Tongue (tissue), 2 donors: ENCODE data around the gene SELENOO. TPM values are rescaled to one million over a fixed set of nuclear protein-coding genes. Genes with fewer than 3 reads are reported as not detected.
A peak's percentile ranks its signal among the peaks of the same experiment; 100 is the strongest.

Experiments used
- DNase-seq: peaks from one replicate; pipeline ENCODE4 v3.0.0-alpha.2; 2015
- total RNA-seq: library from RNA; depleted of rRNA; stranded (reverse); fragments of >200 nt; gene quantifications from one replicate; pipeline ENCODE4 v1.2.3, GENCODE V29; 2014

Gene SELENOO
- total RNA-seq, 1 donor from 2014 or later: 15.0 TPM

GRCh38 chr22:50253046-50253915 is 52.5 kb downstream of the SELENOO start:
- DNase-seq: no peak

GRCh38 chr22:50253941-50254340 is 53.1 kb downstream of the SELENOO start:
- no peak for DNase-seq

- no peak for DNase-seq
These were observed 54.3 kb downstream of the SELENOO start for GRCh38 chr22:50255099-50255498.

GRCh38 chr22:50255607-50256006 is 54.8 kb downstream of the SELENOO start:
- no peak for DNase-seq

- DNase-seq: no peak
These were observed 55.5 kb downstream of the SELENOO start for GRCh38 chr22:50256258-50256862.

GRCh38 chr22:50257041-50257440 is 56.2 kb downstream of the SELENOO start:
- DNase-seq: no peak

- DNase-seq: no peak
These were observed 56.9 kb downstream of the SELENOO start for GRCh38 chr22:50257451-50258360.

GRCh38 chr22:50258361-50259292 is 57.8 kb downstream of the SELENOO start:
- no peak for DNase-seq

- DNase-seq: no peak
These were observed 58.5 kb downstream of the SELENOO start for GRCh38 chr22:50259302-50259701.

GRCh38 chr22:50260434-50260800 is 59.6 kb downstream of the SELENOO start:
- no peak for DNase-seq

GRCh38 chr22:50260801-50261614 is 60.2 kb downstream of the SELENOO start:
- DNase-seq: peak; percentile 58

GRCh38 chr22:50261615-50262459 is 61.0 kb downstream of the SELENOO start, which contains the start of gene MAPK12:
MAPK12 (minus strand) TSS chr22:50261683; CDS start chr22:50261509, 174 bp downstream.
- DNase-seq: no peak

GRCh38 chr22:50262460-50262911 is 61.7 kb downstream of the SELENOO start:
- DNase-seq: no peak

- DNase-seq: no peak
These were observed 62.3 kb downstream of the SELENOO start for GRCh38 chr22:50262973-50263617.

GRCh38 chr22:50264104-50264745 is 63.4 kb downstream of the SELENOO start:
- no peak for DNase-seq

GRCh38 chr22:50264946-50265669 is 64.3 kb downstream of the SELENOO start:
- DNase-seq: no peak

- no peak for DNase-seq
These were observed 66.2 kb downstream of the SELENOO start for GRCh38 chr22:50266994-50267393.
